GM13977 (cell line): ENCODE measurements around the gene ZNF446.

Experiments
- DNase-seq: peaks from one replicate; pipeline ENCODE4 v3.0.0; 2012; ENCODE audit warnings: low spot score
- in situ Hi-C: fragments of 300-500 bp; cut with MboI; formaldehyde crosslinking; loops from one replicate; pipeline ENCODE4 v1.12.0; 2022; ENCODE audit warnings: low sequenced_read_pairs, low pct_unique_long_range_greater_than_20kb, mixed read lengths, inconsistent platforms; ENCODE audit not compliant: unreplicated experiment
- TF ChIP-seq, protein P1 (sequence below): IDR thresholded peaks from 2 replicates; pipeline ENCODE4 v1.5.1; 2012; ENCODE audit warnings: mild to moderate bottlenecking, control low read depth; ENCODE audit not compliant: insufficient read depth; ENCODE audit errors: extremely low read depth, missing control alignments

ZNF446 gene

DNA sequence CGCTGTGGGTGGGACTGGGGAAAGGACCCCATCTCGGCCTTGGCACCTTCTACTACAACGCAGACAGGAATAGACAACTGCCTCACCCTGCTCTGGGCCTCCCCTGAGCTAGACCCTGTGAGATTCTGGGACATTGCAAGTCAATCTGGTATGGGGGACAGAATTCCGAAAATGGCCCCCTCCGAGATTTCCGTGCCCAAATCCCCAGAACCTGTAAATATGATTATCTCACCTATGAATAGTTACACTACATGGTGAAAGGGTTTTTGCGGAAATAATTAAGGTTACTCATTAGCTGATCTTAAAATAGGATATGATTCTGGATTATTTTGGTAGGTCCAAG lies 44.1 kb downstream of the ZNF446 start:
- in situ Hi-C loops: no loop called here
- no peak for DNase-seq
- TF ChIP-seq, protein P1, sequence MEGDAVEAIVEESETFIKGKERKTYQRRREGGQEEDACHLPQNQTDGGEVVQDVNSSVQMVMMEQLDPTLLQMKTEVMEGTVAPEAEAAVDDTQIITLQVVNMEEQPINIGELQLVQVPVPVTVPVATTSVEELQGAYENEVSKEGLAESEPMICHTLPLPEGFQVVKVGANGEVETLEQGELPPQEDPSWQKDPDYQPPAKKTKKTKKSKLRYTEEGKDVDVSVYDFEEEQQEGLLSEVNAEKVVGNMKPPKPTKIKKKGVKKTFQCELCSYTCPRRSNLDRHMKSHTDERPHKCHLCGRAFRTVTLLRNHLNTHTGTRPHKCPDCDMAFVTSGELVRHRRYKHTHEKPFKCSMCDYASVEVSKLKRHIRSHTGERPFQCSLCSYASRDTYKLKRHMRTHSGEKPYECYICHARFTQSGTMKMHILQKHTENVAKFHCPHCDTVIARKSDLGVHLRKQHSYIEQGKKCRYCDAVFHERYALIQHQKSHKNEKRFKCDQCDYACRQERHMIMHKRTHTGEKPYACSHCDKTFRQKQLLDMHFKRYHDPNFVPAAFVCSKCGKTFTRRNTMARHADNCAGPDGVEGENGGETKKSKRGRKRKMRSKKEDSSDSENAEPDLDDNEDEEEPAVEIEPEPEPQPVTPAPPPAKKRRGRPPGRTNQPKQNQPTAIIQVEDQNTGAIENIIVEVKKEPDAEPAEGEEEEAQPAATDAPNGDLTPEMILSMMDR: no peak

DNA sequence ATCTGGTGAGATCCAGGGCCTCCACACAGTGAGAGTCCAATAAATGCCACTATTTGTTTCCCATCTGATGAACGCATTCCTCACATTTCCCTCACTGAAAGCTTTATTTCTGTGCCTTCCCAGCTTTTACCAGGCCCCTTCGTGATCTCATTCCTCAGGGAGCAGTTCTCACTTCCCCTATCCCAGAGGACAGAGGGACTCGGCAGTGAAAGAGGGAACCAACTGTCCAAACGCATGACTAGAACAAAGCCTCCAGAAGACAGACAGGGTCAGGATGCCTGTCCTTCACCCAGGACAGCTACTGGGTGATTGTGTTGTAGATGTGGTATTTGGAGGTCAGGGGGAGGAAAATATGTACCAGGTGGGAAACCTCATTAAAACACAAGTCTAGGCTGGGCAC lies 45.5 kb downstream of the ZNF446 start:
- DNase-seq: no peak
- TF ChIP-seq, protein P1: no peak
- in situ Hi-C loops: no loop called here

DNA sequence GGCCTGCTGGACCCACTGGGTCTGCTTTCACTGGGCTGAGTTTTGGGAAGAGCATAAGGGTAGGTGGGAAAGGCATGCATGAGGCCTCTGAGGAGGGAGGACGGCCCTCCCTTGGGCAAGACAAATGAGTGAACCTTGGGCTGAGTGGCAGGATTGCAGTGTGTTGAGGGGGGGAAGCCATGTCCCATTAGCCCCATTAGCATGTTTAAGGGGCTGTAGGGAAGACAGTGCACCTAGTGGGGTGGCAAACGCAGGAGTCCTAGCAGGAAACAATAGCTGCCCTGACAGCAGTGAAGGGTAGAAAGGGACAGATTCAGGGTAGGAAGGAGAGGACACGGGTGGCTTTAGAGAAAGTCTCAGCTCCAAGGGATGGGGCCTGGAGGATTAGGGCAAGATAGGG lies 46.6 kb downstream of the ZNF446 start:
- TF ChIP-seq, protein P1: no peak
- in situ Hi-C loops: no loop called here
- no peak for DNase-seq

DNA sequence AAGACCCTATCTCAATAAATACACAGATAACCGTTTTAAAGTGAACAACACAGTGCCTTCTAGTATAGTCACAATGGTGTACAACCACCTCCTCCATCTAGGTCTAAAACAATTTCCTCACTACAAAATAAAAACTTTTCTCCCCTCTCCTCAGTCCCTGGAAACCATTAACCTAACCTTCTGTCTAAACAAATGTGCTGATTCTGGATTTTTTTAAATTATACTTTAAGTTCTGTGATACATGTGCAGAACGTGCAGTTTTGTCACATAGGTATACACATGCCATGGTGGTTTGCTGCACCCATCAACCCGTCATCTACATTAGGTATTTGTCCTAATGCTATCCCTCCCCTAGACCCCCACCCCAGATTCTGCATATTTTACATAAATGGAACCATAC lies 53.3 kb downstream of the ZNF446 start:
- DNase-seq: no peak
- in situ Hi-C loops: no loop called here

More for the DNA sequence above, 53.3 kb downstream of the ZNF446 start:
- TF ChIP-seq, protein P1: no peak
